CD4-positive, alpha-beta T cell treated with Interleukin-15 for 1 hour (primary cell): ENCODE data around the gene SMAD3.

Experiments used
- DNase-seq: peaks from one replicate; pipeline ENCODE4 v3.0.0-alpha.2; 2020

The SMAD3 gene

DNA sequence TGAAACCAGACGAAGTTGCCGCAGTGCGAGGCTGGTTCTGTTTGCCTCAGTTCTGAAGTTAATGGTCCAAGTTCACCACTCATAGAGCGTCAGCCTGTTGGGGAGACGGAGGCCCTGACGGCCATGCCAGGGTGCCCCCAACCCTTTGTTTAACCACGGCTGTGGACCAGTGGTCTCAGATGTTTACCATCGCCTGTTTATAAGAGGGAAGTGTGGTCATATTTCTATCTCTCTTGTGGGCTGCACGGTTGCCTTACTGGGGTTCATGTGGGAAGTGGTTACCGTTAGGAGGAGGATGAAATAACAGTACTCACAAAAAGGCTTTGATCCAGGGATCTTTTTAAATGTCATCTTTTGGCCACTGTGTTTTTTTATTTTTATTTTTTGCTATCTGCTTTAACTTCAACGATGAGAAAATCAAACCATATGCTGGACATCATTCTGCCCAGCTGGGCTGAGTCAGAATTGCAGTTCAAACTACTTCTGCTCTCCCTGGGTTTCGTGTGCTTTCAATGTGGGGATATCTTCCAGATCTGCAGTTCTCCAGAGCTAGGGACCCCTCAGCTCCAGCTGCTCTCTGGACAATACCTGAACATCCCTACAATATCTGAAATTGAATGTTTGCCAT lies 17.8 kb downstream of the SMAD3 start:
- DNase-seq: no peak

DNA sequence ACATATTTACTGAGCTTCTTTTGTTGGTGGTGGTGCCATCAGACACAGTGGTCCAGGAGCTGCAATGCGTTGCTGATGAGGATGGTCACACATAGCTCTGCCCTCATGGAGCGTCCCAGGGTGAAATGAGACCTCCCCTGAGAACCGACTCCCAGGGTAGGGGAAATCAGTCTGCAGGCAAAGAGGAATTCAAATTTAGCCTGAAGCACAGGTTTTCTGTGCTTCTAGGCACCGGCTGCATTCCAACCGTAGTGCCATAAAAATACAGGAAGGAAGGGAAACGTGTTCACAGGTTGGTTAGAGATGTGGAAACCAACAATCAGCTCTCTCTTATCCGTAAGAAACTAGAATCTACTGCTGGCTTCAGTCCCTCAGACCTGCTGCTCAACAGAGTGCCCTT lies 19.2 kb downstream of the SMAD3 start:
- no peak for DNase-seq

DNA sequence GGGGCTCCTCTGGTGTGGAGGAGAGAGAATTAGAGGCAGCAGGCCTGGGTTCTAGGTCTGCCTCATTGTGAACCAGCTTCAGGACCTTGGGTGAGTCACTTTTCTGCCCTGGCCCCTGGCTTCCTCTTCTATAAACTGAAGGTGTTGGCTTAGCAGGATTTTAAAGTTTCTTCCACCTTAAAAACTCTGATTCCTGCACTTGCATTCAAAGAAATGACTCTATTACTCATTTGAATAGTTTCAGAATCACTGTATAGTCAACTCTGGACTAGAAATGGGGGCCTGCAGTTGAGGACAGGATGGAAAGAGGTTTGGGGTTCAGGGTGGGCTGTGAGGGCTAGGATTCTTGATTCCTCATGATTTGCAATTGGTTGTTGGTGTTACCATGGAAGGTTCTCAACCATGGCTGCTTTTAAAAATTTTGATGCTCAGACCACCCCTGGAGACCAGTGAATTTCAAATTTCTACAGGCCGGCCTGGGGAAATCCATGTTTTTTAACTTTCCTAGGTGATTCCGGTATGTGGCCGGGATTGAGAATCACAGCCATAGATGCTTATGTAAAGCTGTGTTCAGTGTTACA lies 19.9 kb downstream of the SMAD3 start:
- peak; percentile 53 for DNase-seq

DNA sequence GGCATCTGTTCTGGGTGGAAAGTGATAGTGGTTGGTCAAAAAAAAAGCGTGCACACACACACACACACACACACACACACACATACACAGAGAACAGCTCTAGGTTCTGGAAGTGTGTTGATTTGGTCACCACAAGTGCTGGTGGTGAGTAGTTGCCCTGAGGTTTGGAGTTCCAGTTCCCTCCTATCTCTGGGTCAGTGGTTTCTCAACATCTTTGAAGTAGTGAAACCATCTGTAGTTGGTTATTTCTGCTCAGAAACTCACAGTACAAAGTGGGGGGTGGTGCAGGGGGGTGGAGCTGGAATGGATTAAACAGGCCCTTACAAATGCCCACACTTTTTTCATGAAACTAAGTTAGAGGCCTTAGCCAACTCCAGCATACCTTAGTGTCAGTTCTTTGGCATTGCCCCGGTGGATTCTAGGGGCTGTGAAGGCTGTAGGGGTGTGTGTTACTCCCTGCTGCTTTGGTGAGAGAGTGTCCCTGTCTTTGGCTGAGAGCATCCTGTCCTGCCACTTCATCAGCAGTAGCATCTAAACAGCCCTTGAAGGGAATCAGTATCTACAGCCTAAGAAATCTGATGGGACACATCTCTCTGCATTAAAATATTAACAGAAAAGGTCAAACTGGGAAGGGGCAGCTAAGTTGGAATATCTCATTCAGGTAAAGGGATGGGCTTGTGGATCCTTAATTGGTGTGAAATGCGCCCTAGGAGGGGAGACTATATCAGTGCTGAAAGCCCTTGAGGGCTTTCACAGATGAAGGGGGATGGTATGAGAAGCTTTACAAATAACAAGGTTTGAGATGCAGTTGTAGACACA lies 20.6 kb downstream of the SMAD3 start:
- DNase-seq: peak; percentile 76

DNA sequence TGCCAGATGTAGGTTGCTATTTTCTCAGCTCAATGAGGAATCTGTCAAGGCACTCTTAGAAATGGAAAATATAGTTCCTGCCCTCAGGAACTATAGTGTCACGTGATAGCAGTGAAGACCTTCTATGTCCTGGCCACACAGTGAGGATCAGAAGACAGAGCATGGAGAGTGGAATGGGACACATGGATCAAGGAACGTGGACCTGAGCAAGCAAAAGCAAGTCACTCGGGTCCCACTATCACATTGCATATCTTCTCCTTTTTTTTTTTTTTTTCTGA lies 21.2 kb downstream of the SMAD3 start:
- no peak for DNase-seq

DNA sequence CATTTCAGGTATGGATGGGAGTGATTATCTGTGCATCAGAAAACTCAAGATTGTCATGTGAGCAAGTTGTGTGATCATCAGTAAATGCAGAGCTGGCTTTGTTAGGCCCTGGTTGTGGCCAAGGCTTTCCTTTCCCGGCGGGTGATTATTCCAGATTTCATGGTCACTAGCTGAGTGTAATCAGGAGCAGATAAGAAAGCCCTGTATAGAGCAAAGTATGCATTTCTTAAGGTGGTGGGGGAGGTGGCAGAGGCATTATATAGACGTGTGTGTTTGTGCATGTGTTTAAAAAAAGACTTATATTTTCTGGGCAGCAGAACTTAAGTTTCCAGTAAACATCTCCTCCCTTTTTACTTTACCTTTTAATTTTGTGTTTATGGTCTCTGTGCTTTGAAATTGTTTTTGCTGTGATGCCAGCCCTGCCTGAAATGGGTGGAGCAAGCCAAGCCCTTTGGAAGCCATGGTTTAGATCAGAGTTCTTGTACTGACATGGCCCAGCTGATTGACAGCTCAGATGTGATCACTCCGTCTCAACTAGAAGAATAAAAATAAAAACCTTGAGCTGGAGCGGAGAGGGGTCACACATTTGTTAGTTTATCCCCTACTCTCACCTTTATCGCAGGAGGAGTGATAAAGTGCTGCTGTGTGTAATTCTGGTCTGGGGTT lies 22.2 kb downstream of the SMAD3 start:
- no peak for DNase-seq

DNA sequence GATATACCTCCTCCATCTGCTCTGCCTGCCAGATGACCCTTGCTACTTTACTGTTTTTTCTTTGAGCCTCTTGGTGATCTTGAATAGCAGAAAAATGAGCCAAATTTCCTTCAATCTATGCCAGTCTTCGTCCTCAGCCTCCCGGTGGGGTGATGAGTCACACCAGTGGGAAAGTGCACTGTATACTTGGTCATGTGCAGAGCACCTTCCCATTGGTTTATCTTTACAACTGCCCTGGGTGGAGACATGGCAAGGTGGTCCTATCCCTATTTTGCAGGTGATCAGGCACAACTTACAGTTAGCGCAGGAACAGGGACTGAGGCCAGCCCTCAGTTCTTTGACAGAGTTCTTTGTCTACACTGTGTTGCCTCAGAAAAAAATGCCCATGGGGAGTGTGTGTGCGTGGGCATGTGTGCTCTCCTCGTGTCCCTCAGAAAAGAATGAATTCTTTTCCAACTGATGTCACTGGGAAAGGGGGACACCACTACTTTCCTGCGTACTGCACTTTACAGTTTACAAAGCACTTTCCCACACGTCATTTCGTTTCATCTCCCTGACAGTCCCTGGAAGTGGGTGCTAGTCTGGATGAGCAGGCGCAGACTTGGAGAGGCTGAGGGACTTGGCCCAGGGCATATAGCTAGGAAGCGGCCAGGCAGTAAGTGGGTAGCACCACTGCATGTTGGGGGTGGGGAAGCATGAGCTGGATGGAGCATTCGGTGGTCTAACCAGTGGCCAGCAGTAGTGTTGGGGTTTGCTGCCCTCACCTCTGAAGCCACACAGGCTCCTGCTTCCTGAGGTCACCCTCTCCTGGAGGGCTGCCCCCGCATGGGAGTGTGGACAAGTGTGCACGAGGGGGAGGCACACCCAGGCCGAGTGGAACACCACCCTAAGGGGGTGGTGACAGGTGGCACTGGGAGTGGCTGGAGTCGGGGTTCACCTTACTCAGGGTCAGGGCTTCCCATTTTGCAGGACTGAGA lies 24.1 kb downstream of the SMAD3 start:
- DNase-seq: no peak

DNA sequence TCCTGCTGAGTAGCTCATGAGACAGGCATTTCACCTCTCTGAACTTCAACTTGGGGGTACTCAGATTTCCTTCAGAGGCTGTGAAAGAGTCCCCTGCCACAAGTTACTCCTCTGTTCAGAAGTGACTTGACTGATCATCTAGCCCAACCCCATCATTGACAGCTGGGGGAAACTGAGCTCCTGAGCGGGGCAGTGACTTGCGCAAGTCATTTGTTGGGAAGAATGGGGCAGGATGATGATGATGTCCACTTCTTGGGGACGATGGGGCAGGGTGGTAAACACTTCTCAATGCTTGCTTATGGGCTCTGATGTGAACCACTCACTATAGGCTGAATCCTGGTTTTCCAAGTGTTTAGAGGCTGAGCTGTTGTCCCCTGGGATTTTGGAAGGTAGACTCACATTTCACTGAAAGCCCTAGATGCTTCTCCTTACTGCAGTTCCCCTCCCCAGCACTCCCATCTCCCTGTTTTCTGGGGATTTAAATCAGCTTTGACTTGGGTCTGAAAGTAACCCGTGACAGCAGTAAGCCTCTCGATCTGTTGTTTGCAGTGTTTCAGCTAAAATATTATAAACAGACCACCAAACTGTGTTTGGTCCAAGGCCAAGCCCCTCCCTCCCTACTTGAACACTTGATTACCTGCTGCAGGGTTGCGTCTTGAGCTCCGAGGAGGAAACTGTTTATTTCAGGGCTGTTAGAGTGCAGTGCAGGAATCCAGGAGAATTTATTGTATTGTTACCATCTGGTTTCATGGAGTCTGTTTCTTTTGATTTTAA lies 25.1 kb downstream of the SMAD3 start:
- DNase-seq: no peak

DNA sequence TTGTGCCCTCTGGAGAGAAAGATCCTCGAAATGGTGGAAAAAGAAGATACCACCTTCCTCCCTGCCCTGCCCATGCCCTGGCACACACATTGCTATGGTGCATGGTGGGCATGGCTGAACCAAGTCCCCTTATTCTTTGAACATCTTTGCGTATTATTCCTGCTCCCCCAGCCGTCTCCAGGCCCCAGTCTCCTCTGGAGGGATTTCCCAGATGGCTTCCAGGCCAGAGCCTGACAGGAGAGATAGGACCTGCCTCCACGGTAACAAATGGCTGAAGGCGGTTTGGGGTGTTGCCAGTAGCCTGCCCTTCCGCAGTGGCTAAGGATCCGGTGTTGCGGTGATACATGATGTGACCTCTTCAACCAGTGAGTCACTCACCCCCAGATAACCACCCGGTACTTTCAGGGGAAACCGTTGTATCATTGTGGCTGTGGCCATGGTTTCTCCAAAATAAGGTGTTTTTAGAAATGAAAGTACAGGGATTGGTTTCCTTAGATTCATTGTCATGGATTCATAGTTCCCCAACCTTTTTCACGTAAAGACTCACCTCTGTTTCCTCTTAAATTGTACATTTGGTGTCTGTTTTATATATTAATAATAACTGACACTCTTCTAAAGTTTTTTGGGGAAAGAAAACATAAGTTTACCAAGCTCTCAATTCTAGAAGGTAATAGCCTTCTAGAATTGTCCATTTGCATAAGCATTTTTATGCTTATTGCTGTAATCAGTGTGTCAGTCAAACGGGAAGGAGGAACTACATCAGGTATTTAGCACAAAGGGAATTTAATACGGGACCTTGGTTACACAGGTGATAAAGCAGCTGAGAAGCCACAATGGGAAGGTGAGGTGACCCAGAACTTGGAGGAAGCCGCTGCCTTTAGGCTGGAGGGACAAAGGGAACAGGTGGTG lies 25.9 kb downstream of the SMAD3 start:
- peak; percentile 87 for DNase-seq

DNA sequence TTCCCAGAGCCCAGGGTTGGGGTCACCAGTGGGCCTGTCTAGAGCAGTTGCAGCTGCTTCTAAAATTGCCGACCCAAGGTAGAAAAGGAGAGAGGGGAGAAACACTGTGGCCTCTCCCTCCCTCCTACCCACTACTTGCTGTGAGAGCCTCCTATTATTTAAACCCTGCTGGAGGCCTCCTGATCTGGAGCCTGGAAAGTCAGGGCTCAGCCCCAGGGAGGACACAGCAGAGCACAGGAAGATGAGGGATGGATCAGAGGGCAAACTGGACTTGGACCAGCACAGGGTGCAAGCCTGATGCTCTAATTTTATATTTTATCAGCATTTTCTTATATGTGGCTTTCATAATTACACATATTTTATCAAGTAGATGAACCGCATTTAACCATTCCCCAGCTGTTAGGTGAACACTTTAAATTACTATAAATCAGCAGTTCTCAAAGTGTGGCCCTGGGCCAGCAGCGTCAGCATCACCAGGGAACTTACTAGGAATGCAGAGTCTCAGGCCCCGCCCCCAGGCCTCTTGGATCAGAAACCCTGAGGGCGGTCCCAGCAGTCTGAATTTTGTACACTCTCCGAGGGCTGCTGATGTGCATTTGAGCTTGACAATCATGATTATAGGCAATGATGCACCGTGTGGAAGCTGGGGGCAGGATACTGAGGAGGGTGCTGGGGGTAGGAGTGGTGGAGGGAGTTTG lies 26.7 kb downstream of the SMAD3 start:
- DNase-seq: no peak

DNA sequence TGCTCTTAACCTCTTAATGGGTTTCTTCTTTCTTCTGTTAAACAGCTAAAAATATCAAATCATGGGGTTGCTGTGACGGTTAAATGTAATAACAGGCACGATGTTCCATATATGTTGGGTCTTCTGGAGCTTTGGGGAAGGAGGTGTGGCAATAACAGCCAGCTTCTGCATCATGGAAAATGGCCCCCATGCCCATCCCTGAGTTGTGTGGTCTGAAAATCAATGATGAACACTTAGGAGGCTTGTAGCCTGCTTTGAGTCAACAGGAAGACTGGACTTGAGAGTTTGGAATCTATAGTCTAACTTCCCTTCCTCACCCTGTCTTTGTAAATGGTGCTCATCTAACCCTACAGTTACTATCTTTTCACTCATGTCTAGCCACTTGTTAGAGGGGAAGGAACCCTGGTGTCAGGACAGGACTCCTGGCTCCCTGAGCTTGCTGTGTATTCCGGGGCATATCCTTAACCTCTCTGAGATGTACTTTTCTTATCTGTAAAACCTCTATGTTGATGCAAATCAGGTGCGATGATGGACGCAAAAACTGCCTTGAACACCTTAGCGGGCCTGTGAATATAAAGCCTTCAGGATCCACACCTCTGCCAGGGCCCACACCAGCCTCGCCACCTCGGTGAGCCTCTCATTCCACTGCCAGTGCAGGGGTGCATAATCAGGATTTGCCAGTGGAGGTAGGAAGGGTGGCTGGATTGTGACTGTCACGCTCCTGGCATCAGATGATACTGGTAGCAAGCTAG lies 27.5 kb downstream of the SMAD3 start:
- DNase-seq: no peak

DNA sequence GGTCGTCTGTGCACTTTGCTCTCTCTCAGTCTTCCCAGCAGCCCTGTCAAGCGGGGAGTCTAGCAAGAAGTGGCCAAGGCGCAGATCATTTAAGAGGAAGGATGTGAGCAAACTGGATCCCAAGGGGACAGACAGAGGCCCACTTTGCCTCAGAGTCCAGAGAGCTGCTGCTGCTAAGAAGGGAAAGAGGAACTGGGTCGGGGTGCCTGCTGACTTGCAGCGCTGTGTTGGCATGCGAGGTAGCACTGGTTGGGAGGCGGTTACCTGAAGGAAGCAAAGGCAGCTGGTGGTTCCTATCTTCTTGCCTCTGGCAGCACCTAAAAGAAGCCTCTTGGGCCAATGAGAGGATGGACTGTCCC lies 28.1 kb downstream of the SMAD3 start:
- peak; percentile 83 for DNase-seq

DNA sequence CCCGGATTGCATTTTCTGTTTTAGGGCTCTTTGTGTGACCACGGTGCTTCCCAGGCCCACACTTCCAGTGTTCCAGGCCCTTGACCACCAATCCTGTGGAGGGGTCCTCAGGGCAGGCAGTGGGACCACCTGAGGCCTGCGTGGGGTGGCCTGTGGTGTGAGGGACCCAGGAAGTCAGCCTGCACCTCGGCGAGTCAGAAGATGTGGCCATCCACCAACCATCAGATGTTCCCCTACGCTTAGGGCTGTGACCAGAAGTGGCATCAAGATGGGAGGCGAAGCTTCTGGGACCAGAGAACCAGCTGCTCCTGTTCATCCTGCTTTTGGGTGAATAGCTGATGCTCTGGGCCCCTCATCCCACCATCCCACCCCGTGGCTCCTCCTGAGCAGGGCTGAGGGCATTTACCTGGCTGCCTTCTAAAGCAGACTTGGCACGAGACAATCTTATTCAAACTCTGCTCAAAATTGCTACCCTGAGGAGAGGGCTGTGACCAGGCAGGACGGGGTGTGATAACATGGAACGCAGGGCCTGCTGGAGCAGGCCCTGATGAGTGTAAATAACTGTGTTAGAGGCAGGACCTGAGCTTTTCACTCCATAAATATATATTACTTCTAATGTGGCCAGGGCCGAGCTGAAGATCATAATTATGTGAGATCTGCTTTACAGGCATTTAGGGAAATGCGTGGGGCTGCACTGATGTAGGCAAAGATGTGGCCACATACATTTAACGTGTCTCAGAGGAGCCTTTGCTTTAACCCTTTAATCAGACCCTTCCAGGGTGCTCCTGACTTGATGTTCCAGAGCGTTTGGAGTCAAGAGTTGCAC lies 28.8 kb downstream of the SMAD3 start:
- DNase-seq: no peak

DNA sequence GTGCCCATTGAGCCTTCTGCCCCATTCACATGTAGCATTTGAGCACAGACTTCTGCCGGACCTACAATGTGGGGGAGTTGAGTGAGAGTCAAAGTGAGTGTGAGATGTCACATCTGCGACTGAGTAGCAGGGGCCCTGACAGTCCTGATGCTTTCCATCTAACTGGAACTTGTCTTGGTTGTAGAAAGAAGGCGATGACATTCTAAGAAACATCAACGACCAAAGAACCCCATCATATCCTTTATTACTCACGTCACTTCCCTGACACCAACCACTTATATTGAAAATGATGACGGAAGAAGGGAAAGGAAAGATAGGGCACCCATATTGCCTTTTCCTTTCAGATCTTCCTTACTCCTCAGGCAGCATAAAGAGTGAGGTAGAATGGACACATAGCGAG lies 30.5 kb downstream of the SMAD3 start:
- no peak for DNase-seq

DNA sequence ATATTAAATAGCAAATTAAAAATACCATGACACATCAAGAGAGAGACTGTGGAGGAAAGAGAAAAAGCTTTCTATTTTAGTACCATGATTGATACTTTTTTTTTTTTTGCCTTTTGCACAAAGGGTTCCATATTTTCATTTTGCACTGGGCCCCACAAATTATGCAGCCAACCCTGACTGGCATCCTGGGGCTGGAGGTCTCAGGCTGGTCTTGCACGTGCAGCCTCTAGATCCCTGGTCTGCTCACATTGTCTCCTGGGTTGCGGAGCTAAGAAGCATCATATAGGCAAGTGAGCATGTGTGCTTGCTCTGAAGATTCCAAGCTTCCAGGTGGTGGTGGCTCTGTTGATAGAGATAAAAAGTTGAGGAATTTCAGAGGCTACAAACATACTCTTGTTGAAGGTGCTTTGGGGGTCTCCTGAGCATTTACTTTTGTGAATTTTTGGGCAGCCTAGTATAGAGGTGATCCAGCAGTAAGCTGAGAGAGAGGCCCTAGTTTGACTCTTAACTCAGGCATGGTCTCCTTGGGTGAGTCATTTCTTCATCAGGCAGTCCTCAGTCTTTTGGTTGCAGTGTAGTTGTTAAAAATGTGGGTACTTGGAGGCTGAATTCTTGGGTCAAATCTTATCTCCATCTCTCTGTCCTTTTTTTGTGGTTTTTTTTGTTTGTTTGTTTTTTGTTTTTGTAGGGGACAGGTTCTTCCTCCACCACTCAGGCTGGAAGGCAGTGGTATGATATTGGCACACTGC lies 31.3 kb downstream of the SMAD3 start:
- DNase-seq: no peak

DNA sequence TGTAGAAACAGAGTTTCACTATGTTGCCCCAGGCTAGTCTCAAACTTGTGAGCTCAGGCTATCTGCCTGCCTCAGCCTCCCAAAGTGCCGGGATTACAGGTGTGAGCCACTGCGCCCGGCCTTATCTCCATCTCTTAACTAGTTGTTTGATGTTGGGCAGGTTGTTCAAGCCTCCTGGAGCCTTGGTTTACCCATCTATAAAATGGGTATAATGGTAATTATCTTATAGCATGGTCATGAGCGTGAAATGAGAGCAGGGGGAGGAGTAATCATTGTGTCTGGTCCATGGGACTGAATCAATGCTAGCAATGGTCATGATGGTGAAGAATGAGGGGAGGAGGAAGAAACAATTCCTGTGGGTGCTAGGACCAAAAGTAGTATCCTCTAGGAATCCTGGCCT lies 32.0 kb downstream of the SMAD3 start:
- no peak for DNase-seq

DNA sequence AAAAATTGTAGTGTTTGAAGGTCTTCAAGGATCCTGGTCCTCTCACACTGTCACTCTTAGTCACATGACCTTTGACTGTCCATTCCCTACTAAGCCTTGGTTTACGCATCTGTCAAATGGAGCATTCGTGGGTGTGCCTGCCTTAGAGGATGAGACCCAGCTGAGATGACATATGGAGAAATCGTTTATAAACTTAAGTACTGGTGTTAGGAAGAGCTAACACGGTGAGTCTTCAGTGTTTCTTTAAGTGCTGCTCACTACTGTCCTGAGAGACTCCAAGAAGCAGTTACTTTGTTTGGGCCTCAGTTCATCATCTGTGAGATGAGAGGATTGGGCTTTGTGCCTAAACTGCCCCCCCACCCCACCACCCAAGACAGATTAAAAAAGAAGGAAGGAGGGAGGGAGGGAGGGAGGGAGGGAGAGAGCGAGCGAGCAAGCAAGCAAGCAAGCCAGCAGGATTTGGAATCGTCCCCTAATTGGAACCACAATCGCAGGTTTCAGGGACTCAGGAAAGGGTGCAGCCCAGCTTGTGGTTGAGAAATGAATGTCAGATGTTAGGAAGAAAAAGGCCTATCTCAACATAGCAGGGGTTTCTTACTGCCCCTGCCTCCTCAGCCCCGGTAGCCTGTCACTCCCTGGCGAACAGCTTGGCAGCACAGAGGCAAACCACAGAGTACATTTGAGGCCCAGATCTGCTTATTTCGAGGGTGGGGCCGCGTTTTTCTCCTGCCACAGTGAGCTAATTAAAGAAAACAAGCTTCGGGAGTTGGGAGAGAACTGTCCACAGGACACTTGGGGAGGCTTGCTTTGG lies 32.7 kb downstream of the SMAD3 start:
- peak; percentile 25 for DNase-seq
